ENCODE measurements around the gene SPDYE1.
"Not testable (repeated sequence)": the region's sequence is repeated elsewhere in the genome, so short reads cannot be mapped to it uniquely, and the experiment has no call there.

The SPDYE1 gene

GRCh38 chr7:44032031-44032430 lies 34.3 kb downstream of the SPDYE1 start:
- H3K36me3 ChIP-seq (ENCODE audit: insufficient read depth, low read length); H3K27ac ChIP-seq (ENCODE audit: low read depth, low read length); H3K4me1 ChIP-seq (ENCODE audit: control insufficient read depth, insufficient read depth, low read length, unreplicated experiment); H3K79me2 ChIP-seq (ENCODE audit: control insufficient read depth, insufficient read depth, low read length, unreplicated experiment); H3K27me3 ChIP-seq (ENCODE audit: insufficient read depth, low read length); H2AFZ ChIP-seq (ENCODE audit: low read length, unreplicated experiment); H3K4me3 ChIP-seq (ENCODE audit: low read depth, low read length): not testable (repeated sequence)

GRCh38 chr7:44033971-44034844 lies 36.5 kb downstream of the SPDYE1 start:
- H3K79me2 ChIP-seq (ENCODE audit: control insufficient read depth, insufficient read depth, low read length, unreplicated experiment); H3K36me3 ChIP-seq (ENCODE audit: insufficient read depth, low read length); H3K27me3 ChIP-seq (ENCODE audit: insufficient read depth, low read length); H3K4me1 ChIP-seq (ENCODE audit: control insufficient read depth, insufficient read depth, low read length, unreplicated experiment); H2AFZ ChIP-seq (ENCODE audit: low read length, unreplicated experiment); H3K4me3 ChIP-seq (ENCODE audit: low read depth, low read length); H3K27ac ChIP-seq (ENCODE audit: low read depth, low read length): not testable (repeated sequence)

GRCh38 chr7:44036364-44036763 lies 38.7 kb downstream of the SPDYE1 start:
- H3K27ac ChIP-seq (ENCODE audit: low read depth, low read length); H3K4me1 ChIP-seq (ENCODE audit: control insufficient read depth, insufficient read depth, low read length, unreplicated experiment); H3K79me2 ChIP-seq (ENCODE audit: control insufficient read depth, insufficient read depth, low read length, unreplicated experiment); H3K4me3 ChIP-seq (ENCODE audit: low read depth, low read length); H3K27me3 ChIP-seq (ENCODE audit: insufficient read depth, low read length); H3K36me3 ChIP-seq (ENCODE audit: insufficient read depth, low read length); H2AFZ ChIP-seq (ENCODE audit: low read length, unreplicated experiment): not testable (repeated sequence)

- H3K36me3 ChIP-seq (ENCODE audit: insufficient read depth, low read length); H3K4me1 ChIP-seq (ENCODE audit: control insufficient read depth, insufficient read depth, low read length, unreplicated experiment); H3K79me2 ChIP-seq (ENCODE audit: control insufficient read depth, insufficient read depth, low read length, unreplicated experiment); H3K27ac ChIP-seq (ENCODE audit: low read depth, low read length); H3K27me3 ChIP-seq (ENCODE audit: insufficient read depth, low read length); H2AFZ ChIP-seq (ENCODE audit: low read length, unreplicated experiment); H3K4me3 ChIP-seq (ENCODE audit: low read depth, low read length): not testable (repeated sequence)
Measured at GRCh38 chr7:44037951-44038350, 40.3 kb downstream of the SPDYE1 start.

GRCh38 chr7:44038553-44038952 lies 40.9 kb downstream of the SPDYE1 start:
- H3K36me3 ChIP-seq (ENCODE audit: insufficient read depth, low read length); H3K27me3 ChIP-seq (ENCODE audit: insufficient read depth, low read length); H3K4me3 ChIP-seq (ENCODE audit: low read depth, low read length); H2AFZ ChIP-seq (ENCODE audit: low read length, unreplicated experiment); H3K4me1 ChIP-seq (ENCODE audit: control insufficient read depth, insufficient read depth, low read length, unreplicated experiment); H3K79me2 ChIP-seq (ENCODE audit: control insufficient read depth, insufficient read depth, low read length, unreplicated experiment); H3K27ac ChIP-seq (ENCODE audit: low read depth, low read length): not testable (repeated sequence)

GRCh38 chr7:44038961-44039558 lies 41.4 kb downstream of the SPDYE1 start:
- not testable (repeated sequence) for H2AFZ ChIP-seq (ENCODE audit: low read length, unreplicated experiment); H3K36me3 ChIP-seq (ENCODE audit: insufficient read depth, low read length); H3K27me3 ChIP-seq (ENCODE audit: insufficient read depth, low read length); H3K4me1 ChIP-seq (ENCODE audit: control insufficient read depth, insufficient read depth, low read length, unreplicated experiment); H3K27ac ChIP-seq (ENCODE audit: low read depth, low read length); H3K79me2 ChIP-seq (ENCODE audit: control insufficient read depth, insufficient read depth, low read length, unreplicated experiment)
- H3K4me3 ChIP-seq (ENCODE audit: low read depth, low read length) = peak overlapping the region; percentile 57

- not testable (repeated sequence) for H3K79me2 ChIP-seq (ENCODE audit: control insufficient read depth, insufficient read depth, low read length, unreplicated experiment); H3K27ac ChIP-seq (ENCODE audit: low read depth, low read length); H3K4me1 ChIP-seq (ENCODE audit: control insufficient read depth, insufficient read depth, low read length, unreplicated experiment); H3K36me3 ChIP-seq (ENCODE audit: insufficient read depth, low read length); H2AFZ ChIP-seq (ENCODE audit: low read length, unreplicated experiment); H3K27me3 ChIP-seq (ENCODE audit: insufficient read depth, low read length)
- peak overlapping the region; percentile 62; the same call in 1 of the 2 replicates for H3K4me3 ChIP-seq (ENCODE audit: low read depth, low read length)
Measured at GRCh38 chr7:44039800-44040492, 42.2 kb downstream of the SPDYE1 start.

- H3K79me2 ChIP-seq (ENCODE audit: control insufficient read depth, insufficient read depth, low read length, unreplicated experiment); H3K36me3 ChIP-seq (ENCODE audit: insufficient read depth, low read length); H2AFZ ChIP-seq (ENCODE audit: low read length, unreplicated experiment); H3K27ac ChIP-seq (ENCODE audit: low read depth, low read length); H3K27me3 ChIP-seq (ENCODE audit: insufficient read depth, low read length); H3K4me1 ChIP-seq (ENCODE audit: control insufficient read depth, insufficient read depth, low read length, unreplicated experiment): not testable (repeated sequence)
- H3K4me3 ChIP-seq (ENCODE audit: low read depth, low read length) = peak overlapping the region; percentile 62
Measured at GRCh38 chr7:44040493-44040891, 42.8 kb downstream of the SPDYE1 start.

GRCh38 chr7:44042221-44042620 lies 44.5 kb downstream of the SPDYE1 start:
- Histone ChIP-seq H3K27me3 (ENCODE audit: insufficient read depth, low read length) (no peaks in the 10 kb centered on the region), H3K4me1 (ENCODE audit: control insufficient read depth, insufficient read depth, low read length, unreplicated experiment) (peaks cover 13% of the 10 kb centered on the region), H3K4me3 (ENCODE audit: low read depth, low read length) (no peak overlapping the region), H3K36me3 (ENCODE audit: insufficient read depth, low read length) (peaks cover 12% of the 10 kb centered on the region; the same call in 1 of the 2 replicates), H3K79me2 (ENCODE audit: control insufficient read depth, insufficient read depth, low read length, unreplicated experiment) (peaks cover 26% of the 10 kb centered on the region), H3K27ac (ENCODE audit: low read depth, low read length) (no peak overlapping the region), H2AFZ (ENCODE audit: low read length, unreplicated experiment) (no peak overlapping the region)

GRCh38 chr7:44043902-44044301 lies 46.2 kb downstream of the SPDYE1 start:
- Histone ChIP-seq H3K27me3 (ENCODE audit: insufficient read depth, low read length) (no peaks in the 10 kb centered on the region), H3K36me3 (ENCODE audit: insufficient read depth, low read length) (peaks cover 12% of the 10 kb centered on the region; the same call in 1 of the 2 replicates), H3K4me1 (ENCODE audit: control insufficient read depth, insufficient read depth, low read length, unreplicated experiment) (peaks cover 19% of the 10 kb centered on the region), H2AFZ (ENCODE audit: low read length, unreplicated experiment) (peak overlapping the region; percentile 92), H3K4me3 (ENCODE audit: low read depth, low read length) (peak overlapping the region; percentile 82), H3K27ac (ENCODE audit: low read depth, low read length) (no peak overlapping the region), H3K79me2 (ENCODE audit: control insufficient read depth, insufficient read depth, low read length, unreplicated experiment) (peaks cover 41% of the 10 kb centered on the region)
